GM10847 (cell line): ENCODE measurements around the gene S100A7A.

Experiments used
- POLR2A ChIP-seq: IDR thresholded peaks from 2 replicates; pipeline ENCODE4 v1.6.1; 2011; ENCODE audit not compliant: insufficient read length; ENCODE audit errors: extremely low read depth

The S100A7A gene

DNA sequence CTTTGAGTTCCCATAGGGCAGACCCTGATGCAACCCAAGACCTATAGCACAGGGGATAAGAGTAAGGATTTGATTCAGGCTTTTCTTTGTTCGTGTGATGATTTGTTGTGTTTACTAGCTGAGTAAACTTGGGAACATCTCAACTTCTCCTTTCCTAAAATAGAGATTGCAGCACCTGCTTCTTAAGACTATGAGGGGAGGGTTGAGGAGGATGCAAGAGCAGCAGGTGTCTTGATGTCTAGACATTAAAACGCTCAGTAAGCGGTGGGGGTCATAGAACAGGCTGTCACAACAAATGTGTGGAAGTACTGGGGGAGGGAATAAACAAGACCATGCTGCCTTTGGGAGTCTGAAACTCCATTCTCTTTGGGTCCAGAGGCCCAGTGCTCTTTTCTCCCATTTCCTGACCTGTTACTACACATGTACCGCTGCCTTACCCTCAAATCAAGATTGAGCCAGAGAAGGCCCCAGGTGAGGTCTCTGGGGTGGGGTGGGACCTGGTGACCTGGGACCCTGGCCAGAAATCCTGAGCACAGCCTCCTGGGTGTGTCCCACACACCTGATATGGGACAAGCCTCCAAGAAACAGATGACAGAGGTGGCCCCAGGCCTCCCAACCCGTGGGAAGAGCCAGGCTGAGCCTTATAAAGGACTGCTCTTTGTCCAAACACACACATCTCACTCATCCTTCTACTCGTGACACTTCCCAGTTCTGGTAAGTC, at the start of gene S100A7A:
TSS of gene S100A7A (plus strand) at position 671 of the 721 bp plus-strand sequence. CDS start 1,563 bp downstream, outside the sequence.
- no peak for TF ChIP-seq POLR2A

DNA sequence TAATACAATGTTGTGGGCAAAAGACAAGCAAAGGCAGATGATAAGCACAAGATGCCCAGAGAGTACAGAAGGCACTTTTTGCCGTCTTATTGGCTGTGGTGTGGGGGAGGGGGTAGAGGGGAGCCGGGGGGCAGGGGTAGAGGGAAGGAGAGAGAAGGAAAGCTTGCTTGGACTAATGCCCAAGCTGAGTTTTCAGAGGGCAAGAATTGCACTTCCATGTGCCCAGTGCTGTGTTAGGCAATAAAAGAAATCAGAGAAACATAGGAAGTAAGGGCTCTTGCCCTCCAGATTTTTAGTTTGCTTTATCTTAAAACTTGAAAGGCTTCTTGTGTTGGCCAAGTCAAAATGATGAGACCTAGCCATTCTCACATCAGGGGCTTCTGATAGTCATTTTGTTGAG, 49.2 kb upstream of the S100A7A start:
- no peak for TF ChIP-seq POLR2A

DNA sequence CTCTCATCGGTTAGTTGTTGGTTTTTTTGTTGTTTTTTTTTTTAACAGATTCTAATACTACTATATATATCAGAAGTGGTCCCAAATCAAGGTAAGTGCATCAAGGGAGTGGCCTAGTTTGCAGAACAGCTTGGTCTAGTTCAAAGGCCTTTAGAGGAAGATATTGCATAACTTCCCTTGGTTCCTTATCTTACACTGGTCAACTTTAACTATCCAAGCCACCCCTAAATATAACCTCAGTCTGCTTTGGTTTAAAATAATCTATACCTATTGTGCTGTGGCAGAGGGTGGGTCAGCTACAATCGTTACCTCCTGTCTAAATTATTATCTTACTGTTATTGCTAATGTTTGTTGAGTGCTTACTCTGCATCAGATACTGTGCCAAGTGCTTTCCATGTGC, 47.8 kb upstream of the S100A7A start:
- no peak for TF ChIP-seq POLR2A

DNA sequence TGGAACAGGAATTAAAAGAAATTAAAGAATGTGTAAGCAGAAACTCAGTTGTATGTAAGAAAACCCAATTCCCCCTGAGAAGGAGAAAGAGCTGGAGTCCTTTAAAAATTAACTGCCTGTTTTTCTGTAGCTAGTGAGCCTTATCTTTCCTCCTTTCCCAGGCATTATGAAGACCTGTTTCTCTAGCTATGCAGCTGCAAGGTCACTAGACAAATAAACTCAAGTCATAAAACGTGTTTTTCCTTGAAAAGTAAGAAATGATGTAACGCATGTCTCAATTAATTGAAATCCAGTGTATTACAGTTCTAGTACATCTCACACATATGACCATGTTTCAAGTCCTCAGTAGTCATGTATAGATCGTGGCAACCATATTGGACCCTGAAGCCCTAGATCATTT, 46.2 kb upstream of the S100A7A start:
- TF ChIP-seq POLR2A, result no peak

DNA sequence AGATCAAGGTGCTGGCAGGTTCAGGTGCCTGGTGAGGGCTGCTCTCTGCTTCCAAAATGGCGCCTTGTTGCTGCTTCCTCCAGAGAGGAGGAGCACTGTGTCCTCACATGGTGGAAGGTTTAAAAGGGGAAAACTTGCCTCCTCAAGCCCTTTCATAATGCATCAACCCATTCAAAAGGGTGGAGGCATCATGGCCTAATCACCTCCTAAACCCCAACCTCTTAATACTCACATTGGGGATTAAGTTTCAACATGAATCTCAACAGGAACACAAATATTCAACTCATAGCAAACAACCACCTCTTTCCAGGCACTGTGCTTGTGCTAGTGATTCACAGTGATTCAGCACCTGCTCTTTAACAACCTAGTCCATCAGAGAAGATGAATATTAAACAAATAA, 45.1 kb upstream of the S100A7A start:
- no peak for TF ChIP-seq POLR2A

DNA sequence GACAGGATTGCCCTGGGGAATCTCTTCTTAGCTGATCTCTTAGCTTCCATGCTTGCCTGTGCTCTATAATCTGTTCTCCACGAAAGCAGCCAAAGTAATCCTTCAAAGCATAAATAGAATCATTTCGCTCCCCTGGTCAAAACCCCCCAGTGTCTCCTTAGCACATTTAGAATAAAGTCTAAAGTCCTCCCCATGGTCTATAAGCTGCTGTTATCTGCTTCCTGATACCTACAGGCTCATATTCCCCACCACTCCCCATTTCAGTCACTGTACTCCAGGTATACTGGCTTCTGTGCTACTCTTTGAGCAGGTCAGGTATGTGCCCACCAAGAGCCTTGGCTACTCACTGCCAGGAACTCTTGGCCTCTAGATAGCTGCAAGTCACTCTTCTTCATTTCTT, 43.7 kb upstream of the S100A7A start:
- TF ChIP-seq POLR2A, result no peak

DNA sequence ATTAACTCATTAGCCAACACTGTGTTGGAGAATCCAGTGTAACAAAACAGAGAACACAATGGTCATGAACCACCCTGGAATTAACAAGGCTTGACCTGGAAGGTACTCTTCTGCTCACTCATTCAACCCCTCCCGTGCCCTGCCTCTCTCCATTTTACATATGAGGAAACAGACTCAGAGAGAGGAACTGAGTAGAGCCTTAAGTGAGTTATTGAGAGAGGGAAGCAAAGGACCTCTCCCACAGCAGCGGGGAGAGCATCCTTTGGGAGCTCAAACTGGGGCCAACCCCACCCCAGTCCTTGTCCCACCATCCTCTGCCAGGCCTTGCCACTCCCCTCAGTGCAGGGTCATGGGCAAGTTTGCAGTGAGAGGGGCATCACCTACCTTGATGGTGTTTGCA, 42.2 kb upstream of the S100A7A start:
- TF ChIP-seq POLR2A, result no peak

DNA sequence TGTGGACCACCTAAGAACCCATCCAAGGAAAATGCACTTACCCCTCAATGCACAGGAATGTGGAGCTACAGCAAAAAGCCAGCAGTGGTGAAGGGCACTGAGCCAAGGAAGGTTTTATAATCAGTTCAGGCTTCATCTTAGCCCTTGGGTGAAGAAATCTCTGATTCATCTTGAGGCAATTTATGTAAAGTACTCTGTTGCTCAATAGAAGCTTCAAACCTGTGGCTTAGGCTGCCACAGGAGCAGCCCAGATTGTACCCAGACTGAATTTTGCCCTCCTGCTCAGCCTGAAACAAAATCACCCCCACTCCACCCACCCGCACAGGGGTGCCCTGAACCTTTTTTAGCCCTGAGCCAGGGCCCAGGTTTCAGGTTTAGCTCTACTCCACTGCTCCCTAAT, 40.8 kb upstream of the S100A7A start, which contains the start of gene S100A12:
TSS of gene S100A12 (minus strand) at position 111 of the 400 bp plus-strand sequence. CDS start 1,029 bp downstream, outside the sequence.
- TF ChIP-seq POLR2A, result no peak

DNA sequence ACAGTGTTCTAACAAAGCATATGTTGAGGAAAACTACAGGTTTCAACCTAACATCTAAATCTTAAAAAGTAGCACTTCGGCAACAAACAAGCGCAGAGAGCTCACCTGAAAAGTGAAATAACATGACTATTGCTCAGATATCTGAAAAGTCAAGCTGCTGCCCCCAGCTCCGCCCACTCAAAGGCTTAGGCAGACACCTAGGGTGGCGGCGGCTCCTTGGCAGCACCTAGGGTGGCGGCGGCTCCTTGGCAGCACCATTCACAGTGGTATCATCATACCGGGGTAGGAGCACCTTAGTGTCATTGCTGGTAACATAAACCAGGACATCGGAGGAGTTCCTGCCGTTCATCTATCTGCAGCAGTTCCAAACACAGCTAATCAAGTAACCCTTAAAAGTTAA, 36.7 kb upstream of the S100A7A start:
- no peak for TF ChIP-seq POLR2A

DNA sequence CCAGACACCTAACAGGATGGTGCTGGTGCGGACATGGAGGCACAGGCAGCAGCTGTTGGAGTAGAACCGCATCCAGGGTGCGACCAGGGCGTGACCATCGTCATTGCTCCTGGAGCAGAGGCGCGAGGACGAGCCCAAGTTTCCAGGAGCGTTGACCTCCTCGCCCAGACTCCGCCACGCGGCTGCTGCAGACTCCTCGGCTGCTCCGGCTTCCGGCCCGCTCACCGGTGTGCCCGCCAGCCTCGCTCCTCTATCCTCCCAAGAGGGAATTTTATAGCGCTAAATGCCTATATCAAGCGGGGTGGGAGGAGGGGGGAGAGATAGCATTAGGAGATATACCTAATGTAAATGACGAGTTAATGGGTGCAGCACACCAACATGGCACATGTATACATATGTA, 35.6 kb upstream of the S100A7A start:
- no peak for TF ChIP-seq POLR2A

DNA sequence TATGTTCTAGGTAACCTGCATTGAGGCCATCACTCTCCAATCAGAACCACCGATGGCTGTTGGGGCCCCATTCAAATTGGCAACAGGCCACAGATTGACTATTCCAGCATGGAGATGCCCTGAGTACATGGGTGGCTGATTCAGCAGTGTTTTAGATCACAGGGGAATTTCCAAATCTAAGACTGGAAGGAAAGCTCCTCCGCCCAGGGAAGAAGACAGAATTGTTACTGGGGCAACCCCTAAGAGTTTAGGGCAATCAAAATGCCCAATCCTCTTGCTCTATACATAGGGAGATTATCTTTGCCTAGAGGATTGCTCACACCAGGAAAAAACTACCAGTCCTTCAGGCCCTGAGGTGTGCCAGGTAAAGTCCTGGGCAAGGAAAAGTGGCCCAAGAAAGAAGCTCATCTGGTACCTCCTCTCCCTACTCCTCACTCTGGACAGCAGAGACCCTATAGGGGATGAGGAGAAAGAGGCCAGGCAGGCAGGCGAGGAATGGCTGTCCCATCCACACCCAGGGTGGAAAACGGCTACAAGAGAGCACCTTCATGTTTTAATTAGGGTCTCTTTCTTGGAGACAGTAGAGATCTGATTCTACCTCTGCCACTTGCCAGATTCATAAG, 31.3 kb upstream of the S100A7A start:
- TF ChIP-seq POLR2A, result no peak

DNA sequence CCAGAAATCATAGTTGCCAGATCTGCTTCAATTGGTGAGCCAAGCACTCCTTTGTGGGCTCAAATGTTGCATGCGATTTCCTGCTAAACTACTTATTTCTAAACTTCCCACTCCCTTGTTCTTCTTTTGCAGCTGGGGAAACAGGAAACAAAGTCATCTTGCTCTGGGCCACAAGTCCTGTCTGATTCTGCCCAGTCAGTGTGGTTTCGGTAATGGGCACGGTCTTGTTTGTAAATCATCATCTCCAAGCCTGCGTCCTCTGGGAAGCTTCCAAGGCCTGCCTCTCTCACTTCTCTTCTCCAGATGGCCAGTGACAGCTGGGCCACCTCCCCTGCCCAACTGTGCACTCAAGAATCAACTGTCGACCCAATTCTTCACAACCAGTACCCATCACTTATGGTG, 29.8 kb upstream of the S100A7A start:
- no peak for TF ChIP-seq POLR2A

DNA sequence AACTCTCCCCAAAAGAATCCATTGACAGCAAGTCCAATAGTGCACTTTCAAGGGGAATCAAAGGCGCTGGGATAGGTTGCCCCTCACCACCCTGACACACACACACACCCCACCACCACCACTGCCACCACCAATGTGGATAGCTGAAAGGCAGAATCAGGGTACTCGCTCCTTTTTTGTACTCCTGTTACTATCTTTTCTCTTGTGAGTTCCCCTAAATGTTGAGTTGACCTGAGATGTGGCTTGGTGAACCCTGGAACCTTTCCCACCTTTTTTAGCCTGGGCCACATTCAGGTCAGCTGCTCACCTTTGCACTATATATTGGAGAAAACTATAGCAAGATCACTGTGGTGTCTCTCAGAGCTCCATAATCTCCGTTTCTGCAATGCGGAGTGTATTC, 29.3 kb upstream of the S100A7A start:
- no peak for TF ChIP-seq POLR2A

DNA sequence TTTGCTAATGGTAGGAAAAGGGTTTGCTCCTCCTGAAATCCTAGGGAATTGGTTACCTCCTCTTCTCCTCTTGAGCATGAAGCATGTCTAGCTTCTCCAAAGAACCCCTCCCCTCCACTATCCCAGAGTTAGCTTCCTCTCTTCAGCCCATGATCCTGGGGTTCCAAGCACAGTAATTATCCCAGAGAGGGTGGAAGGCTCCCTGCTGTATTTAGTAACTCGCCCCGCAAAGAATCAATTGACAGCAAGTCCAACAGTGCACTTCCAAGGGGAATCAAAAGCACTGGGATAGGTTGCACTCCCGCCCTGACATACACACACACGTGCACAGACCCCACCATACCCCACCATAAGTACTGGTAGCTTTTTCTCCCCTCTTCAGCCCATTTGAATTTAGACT, 28.5 kb upstream of the S100A7A start:
- TF ChIP-seq POLR2A, result no peak

DNA sequence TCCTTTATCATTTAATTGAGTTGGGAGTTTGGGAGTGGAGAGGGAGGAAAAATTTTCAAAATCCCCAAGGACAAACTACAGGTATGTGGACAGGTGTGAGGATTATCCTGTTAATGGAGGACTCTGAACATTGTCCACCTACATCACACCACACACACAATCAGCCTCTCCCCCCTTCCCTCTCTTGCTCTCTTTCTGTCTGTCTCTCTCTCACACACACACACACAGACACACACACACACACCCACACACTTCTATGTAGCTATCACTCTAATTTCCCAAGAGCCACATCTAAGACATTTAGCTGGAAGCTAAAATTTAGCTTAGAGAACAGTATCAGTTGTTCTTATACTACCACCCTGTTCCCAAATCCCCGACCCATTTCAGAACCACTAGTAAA, 26.9 kb upstream of the S100A7A start:
- no peak for TF ChIP-seq POLR2A

DNA sequence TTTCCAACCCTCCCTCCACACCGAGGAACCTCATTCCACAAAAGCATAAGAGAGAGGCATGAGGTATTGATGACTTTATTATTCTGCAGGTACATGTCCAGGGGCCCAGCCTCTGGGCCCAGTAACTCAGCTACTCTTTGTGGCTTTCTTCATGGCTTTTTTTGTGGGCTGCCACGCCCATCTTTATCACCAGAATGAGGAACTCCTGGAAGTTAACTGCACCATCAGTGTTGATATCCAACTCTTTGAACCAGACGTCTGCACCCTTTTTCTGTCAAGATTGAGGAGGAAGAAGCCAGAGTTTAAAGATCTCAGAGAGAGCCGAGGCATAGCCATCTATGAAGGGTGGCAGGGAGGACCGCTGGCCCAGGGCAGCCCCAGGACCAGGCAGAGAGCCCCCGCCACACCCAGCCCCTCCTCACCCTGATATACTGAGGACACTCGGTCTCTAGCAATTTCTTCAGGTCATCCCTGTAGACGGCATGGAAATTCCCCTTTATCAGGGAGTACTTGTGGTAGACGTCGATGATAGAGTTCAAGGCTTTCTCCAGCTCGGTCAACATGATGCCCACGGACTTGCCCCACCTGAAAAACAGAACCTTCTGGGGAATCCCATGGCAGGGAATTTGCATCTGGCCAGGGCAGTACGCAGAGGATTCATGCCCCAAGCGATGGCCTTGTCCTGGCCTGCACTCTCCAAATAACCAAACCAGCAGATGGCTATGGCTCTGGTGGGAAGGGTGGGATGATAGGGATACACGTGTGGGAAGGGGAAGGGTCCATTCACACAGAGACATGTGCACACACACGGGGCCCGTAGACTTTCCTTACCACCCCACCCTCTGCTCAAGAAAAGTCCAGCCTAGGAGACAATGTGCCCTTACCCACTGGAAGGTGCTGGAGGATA, 26.1 kb upstream of the S100A7A start:
- TF ChIP-seq POLR2A, result no peak

DNA sequence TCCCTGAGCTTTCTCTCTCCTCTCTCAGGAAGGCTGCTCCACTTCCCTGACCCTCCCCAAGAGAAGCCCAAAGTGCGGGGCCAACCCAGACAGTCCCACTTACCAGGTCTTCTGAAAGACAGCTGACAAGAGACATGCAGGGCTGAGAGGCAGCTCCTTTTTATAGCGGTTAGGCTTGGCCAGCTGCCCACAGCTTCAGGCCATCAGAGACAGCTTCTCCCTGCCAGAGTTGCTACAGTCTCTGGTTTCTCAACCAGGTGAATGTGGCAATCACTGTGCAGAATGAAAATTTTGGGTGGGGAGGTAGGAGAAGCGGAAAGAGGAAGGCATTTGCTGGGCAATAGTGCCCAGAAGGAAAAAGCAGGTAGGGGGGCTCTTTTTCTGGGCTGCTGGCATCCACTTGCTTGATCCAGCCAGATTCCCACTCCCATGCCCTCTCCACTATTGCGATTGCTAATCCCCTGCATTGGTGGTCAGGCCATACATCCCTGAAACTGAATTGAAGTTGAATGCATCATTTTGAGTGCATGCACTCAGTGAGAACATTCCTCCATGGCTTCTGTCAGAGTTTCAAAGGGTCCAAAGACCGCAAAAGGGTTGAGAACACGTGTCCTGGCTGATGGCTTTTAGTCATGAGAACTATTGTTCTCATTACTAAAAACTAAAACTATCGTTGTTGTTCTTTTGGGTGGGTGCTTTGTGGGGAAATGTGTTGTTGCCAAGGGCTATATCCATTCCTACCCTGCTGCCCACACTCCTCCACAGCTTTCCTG, 25.2 kb upstream of the S100A7A start, which contains the start of gene S100A8:
TSS of gene S100A8 (minus strand) at position 136 of the 773 bp plus-strand sequence. CDS start 538 bp downstream, outside the sequence.
- TF ChIP-seq POLR2A, result no peak
